ENCODE measurements around the gene RPS19BP1. TPM values are rescaled to one million over a fixed set of nuclear protein-coding genes. Genes with fewer than 3 reads are reported as not detected.

RPS19BP1 gene
- total RNA-seq, 2 donors from 2014 or later, result 61.4 to 111 TPM

- Histone ChIP-seq H3K9ac (ENCODE audit: low read depth in 2 of 2, low read length in 2 of 2) (no peak overlapping the region), H3K27ac (no peak overlapping the region), H3K36me3 (no peaks in the 10 kb centered on the region), H3K4me1 (no peaks in the 10 kb centered on the region), H3K4me3 (no peak overlapping the region), H3K27me3 (no peaks in the 10 kb centered on the region), H3K9me3 (no peaks in the 10 kb centered on the region)
- no peak for DNase-seq
- intact Hi-C loops (cut with DNase I), result no loop called here
- TF ChIP-seq CTCF (IDR thresholded peaks at IDR 0.05), result no peak
Measured at GRCh38 chr22:39565414-39565944, 32.9 kb upstream of the RPS19BP1 start.

GRCh38 chr22:39563571-39564428, 31.3 kb upstream of the RPS19BP1 start:
- no peak for TF ChIP-seq CTCF (IDR thresholded peaks at IDR 0.05)
- no peaks in the 10 kb centered on the region for H3K4me1 ChIP-seq
- H3K4me3 ChIP-seq, result no peak overlapping the region
- H3K27ac ChIP-seq, result no peak overlapping the region
- no peaks in the 10 kb centered on the region for H3K27me3 ChIP-seq
- DNase-seq, result no peak
- H3K9ac ChIP-seq (ENCODE audit: low read depth in 2 of 2, low read length in 2 of 2), result no peak overlapping the region
- no peaks in the 10 kb centered on the region for H3K36me3 ChIP-seq
- H3K9me3 ChIP-seq, result no peaks in the 10 kb centered on the region
- intact Hi-C loops (cut with DNase I), result no loop called here

GRCh38 chr22:39562839-39563489, 30.4 kb upstream of the RPS19BP1 start:
- H3K9me3 ChIP-seq, result no peaks in the 10 kb centered on the region
- peaks cover 5% of the 10 kb centered on the region for H3K27me3 ChIP-seq
- H3K4me1 ChIP-seq, result no peaks in the 10 kb centered on the region
- H3K9ac ChIP-seq (ENCODE audit: low read depth in 2 of 2, low read length in 2 of 2), result no peak overlapping the region
- no peak overlapping the region for H3K27ac ChIP-seq
- H3K36me3 ChIP-seq, result no peaks in the 10 kb centered on the region
- intact Hi-C loops (cut with DNase I), result no loop called here
- TF ChIP-seq CTCF (IDR thresholded peaks at IDR 0.05), result no peak
- H3K4me3 ChIP-seq, result no peak overlapping the region
- no peak for DNase-seq

- H3K9me3 ChIP-seq, result no peaks in the 10 kb centered on the region
- no peaks in the 10 kb centered on the region for H3K36me3 ChIP-seq
- H3K4me3 ChIP-seq, result no peak overlapping the region
- peaks cover 22% of the 10 kb centered on the region for H3K27me3 ChIP-seq
- H3K27ac ChIP-seq, result no peak overlapping the region
- intact Hi-C loops (cut with DNase I), result no loop called here
- H3K9ac ChIP-seq (ENCODE audit: low read depth in 2 of 2, low read length in 2 of 2), result no peak overlapping the region
- H3K4me1 ChIP-seq, result no peaks in the 10 kb centered on the region
- DNase-seq, result no peak
- TF ChIP-seq CTCF (IDR thresholded peaks at IDR 0.05), result no peak
Measured at GRCh38 chr22:39560127-39560526, 27.6 kb upstream of the RPS19BP1 start.

GRCh38 chr22:39559456-39560105, 27.0 kb upstream of the RPS19BP1 start:
- no peaks in the 10 kb centered on the region for H3K36me3 ChIP-seq
- no peak overlapping the region for H3K4me3 ChIP-seq
- no peak overlapping the region for H3K9ac ChIP-seq (ENCODE audit: low read depth in 2 of 2, low read length in 2 of 2)
- no peak overlapping the region for H3K27ac ChIP-seq
- intact Hi-C loops (cut with DNase I), result loop anchor here (5.0 kb wide), 1 partner anchor 473 kb away; no protein-coding TSS in a partner anchor
- no peaks in the 10 kb centered on the region for H3K9me3 ChIP-seq
- peaks cover 22% of the 10 kb centered on the region for H3K27me3 ChIP-seq
- H3K4me1 ChIP-seq, result no peaks in the 10 kb centered on the region
- DNase-seq, result no peak
- TF ChIP-seq CTCF (IDR thresholded peaks at IDR 0.05), result peak; percentile 17
